HEK293T (cell line): ENCODE measurements around the gene GALNT18.

Source experiments
- FOXM1 ChIP-seq: fragments of 450-650 bp; IDR thresholded peaks from 2 replicates; pipeline ENCODE4 v1.6.1; 2017; ENCODE audit warnings: mild to moderate bottlenecking, borderline replicate concordance
- HDGF ChIP-seq: fragments of 450-650 bp; IDR thresholded peaks from 2 replicates; pipeline ENCODE4 v1.6.1; 2017; ENCODE audit warnings: antibody characterized with exemption, borderline replicate concordance

GRCh38 chr11:11640996-11641395, 19.2 kb upstream of the GALNT18 start:
- no peak for TF ChIP-seq HDGF
- no peak for TF ChIP-seq FOXM1
